ENCODE data around the gene FHL1. TPM values are rescaled to one million over a fixed set of nuclear protein-coding genes. Genes with fewer than 3 reads are reported as not detected.
A peak's percentile ranks its signal among the peaks of the same experiment; 100 is the strongest.
"Not testable (repeated sequence)": the region's sequence is repeated elsewhere in the genome, so short reads cannot be mapped to it uniquely, and the experiment has no call there.

The FHL1 gene
- total RNA-seq = 10 to 100 TPM; 17.7 to 20.5 TPM

DNA sequence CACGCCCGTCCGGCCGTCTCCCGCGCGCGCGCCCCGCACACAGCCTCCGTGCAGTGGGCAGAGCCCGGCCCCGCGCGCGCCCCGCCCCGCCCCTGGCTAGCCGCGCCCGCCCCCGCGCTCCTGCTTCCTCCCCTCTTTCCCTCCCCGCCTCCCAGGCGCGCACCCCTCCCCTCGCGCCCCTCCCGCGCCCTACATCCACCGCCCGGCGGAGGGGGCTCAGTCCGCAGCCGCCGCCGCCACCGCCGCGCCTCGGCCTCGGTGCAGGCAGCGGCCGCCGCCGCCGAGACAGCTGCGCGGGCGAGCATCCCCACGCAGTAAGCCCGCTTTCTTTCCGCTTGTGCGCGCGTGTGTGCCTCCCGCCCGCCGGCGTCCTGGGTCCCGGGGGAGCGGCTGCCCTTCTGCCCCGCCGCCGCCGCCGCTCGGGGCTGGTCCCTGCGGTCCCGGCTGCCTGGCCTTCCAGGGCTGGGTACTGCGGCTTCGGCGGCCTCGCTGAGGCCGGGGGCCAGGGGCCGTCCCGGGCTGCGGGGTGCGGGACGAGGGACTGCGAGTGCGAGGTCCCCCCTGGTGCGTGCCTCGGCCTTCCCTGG, at the start of gene FHL1:
TSS of gene FHL1 (plus strand) at position 219 of the 587 bp plus-strand sequence.
- DNase-seq = peak; percentile 54
- no peaks in the 10 kb centered on the region for H3K9me3 Mint-ChIP-seq
- peak within 1 kb of the TSS; percentile 32 for H3K27ac Mint-ChIP-seq
- H3K27me3 Mint-ChIP-seq (ENCODE audit: low read depth) = no peaks in the 10 kb centered on the region
- intact Hi-C loops (cut with micrococcal nuclease) = loop anchor here (2.0 to 5.0 kb wide), 5 partner anchors 77 to 349 kb away; partner anchors contain the start of genes HTATSF1, MMGT1 and SLC9A6
- peaks cover 26% of the 10 kb centered on the region for H3K4me1 Mint-ChIP-seq (ENCODE audit: low read depth)
- CTCF ChIA-PET = no interaction called here
- H3K36me3 Mint-ChIP-seq (ENCODE audit: low read depth) = no peaks in the 10 kb centered on the region
- peak within 1 kb of the TSS; percentile 74 for H3K4me3 Mint-ChIP-seq

DNA sequence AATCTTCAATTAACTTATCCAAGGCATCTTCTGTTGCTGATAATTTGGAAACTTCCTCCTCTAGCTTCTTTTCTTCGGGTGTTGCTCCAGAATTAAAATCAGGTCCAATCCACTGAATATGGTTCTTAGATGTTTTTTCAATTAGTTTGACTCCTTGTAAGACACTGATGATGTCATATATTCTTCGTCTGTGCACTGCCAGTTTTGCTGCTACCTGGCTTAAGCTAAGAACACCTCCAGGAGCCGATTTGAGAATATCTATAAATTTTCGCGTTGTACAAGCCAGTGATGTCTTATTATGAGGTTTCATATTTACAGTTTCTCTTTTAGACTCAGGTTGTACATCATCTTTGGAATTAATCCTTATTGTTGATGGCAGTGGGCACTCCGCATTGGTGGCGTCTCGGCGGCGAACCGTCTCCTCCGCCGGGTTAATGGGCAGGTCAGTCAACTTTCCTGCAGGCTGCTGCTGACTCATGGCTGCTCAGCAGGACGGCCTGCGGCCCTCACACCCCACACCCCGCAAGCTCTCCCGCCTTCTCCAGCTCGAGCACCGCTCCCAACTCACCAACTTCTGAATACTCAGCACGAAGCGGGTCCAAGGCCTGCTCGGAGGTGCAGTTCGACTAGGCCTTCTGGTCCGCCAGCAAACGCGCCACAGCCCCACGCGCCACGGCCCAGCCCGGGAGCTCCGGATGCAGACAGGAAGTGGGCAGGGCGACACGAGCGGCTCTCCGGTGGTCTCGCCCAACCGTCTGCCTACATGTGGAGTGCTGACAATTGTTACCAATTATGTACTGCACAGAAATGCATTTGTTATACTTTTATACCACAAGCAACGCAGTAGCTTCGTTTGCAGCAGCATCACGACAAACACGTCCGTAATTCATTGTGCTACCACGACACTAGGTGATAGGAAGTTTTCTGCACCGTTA, 49.2 kb upstream of the FHL1 start:
- CTCF ChIA-PET = no interaction called here
- H3K36me3 Mint-ChIP-seq (ENCODE audit: low read depth) = no peaks in the 10 kb centered on the region
- DNase-seq = no peak

DNA sequence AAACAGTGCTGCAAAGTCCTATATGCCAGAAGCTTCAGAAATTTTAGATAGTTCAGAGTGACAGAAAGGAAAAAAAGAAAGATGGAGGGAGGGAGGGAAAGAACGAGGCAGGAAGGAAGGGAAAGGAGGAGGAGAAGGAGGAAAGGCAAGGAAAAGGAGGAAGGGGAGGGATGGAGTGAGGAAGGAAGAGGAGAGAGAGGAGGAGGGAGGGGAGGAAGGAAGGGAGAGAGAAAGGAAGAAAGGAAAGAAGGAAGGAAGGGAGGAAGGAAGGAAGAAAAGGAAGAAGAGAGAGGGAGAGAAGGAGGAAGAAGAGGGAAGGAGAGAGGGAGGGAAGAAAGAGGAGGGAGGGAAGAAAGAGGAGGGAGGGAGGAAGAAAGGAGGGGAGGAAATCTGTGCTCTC, 42.4 kb upstream of the FHL1 start:
- H3K4me1 Mint-ChIP-seq (ENCODE audit: low read depth) = no peaks in the 10 kb centered on the region
- no peaks in the 10 kb centered on the region for H3K27me3 Mint-ChIP-seq (ENCODE audit: low read depth)
- no peaks in the 10 kb centered on the region for H3K36me3 Mint-ChIP-seq (ENCODE audit: low read depth)
- CTCF ChIA-PET = interaction anchor here (1.0 kb wide), 1 partner anchor 10 kb away, joined by 3 read pairs; no protein-coding TSS in a partner anchor
- intact Hi-C loops (cut with micrococcal nuclease) = no loop called here
- no peak for DNase-seq
- no peaks in the 10 kb centered on the region for H3K9me3 Mint-ChIP-seq
- H3K27ac Mint-ChIP-seq = no peak overlapping the region
- no peak overlapping the region for H3K4me3 Mint-ChIP-seq

More for the DNA sequence above, 49.2 kb upstream of the FHL1 start:
- Mint-ChIP-seq H3K27ac (no peak overlapping the region), H3K4me3 (no peak overlapping the region), H3K9me3 (no peaks in the 10 kb centered on the region), H3K4me1 (ENCODE audit: low read depth) (no peaks in the 10 kb centered on the region), H3K27me3 (ENCODE audit: low read depth) (no peaks in the 10 kb centered on the region)
- intact Hi-C loops (cut with micrococcal nuclease) = no loop called here

DNA sequence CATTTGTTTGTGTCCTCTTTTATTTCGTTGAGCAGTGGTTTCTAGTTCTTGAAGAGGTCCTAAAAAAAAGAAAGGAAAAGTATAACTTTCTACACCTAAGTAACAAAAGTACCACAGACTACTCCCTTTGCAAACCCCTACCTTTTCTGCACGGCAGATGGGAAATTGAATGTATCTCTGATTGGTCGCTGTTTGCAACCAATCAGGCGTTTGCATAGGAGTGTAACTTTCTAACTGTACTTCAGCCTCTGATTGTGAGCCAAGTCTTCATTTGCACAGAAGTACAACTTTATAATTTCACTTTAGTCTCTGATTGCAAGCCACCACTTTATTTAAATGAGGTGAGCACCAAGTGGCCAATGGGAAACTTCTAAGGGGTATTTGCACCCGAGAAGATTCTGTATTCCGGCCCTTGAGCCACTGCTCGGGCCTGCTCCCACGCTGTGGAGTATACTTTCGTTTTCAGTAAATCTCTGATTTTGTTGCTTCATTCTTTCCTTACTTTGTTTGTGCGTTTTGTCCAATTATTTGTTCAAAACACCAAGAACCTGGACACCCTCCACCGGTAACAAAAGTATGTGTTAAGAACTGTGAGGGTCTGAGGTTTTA, 40.3 kb upstream of the FHL1 start:
- CTCF ChIA-PET = no interaction called here

DNA sequence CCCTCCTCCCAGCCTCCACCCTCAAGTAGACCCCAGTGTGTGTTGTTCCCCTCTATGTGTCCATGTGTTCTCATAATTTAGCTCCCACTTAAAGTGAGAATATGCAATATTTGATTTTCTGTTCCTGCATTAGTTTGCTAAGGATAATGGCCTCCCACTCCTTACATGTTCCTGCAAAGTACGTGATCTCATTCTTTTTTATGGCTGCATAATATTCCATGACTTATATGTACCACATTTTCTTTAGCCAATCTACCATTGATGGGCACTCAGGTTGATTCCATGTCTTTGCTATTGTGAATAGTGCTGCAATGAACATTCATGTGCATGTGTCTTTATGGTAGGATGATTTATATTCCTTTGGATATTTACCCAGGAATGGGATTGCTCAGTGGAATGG, 38.4 kb upstream of the FHL1 start:
- H3K4me1 Mint-ChIP-seq (ENCODE audit: low read depth); DNase-seq; H3K9me3 Mint-ChIP-seq; H3K27me3 Mint-ChIP-seq (ENCODE audit: low read depth); H3K27ac Mint-ChIP-seq; intact Hi-C loops (cut with micrococcal nuclease); H3K36me3 Mint-ChIP-seq (ENCODE audit: low read depth); H3K4me3 Mint-ChIP-seq: not testable (repeated sequence)
- CTCF ChIA-PET = interaction anchor here (0.6 kb wide), 1 partner anchor 109 kb away, joined by 3 read pairs; no protein-coding TSS in a partner anchor

More for the DNA sequence above, 40.3 kb upstream of the FHL1 start:
- Mint-ChIP-seq H3K9me3 (no peaks in the 10 kb centered on the region), H3K27me3 (ENCODE audit: low read depth) (no peaks in the 10 kb centered on the region), H3K36me3 (ENCODE audit: low read depth) (no peaks in the 10 kb centered on the region), H3K4me1 (ENCODE audit: low read depth) (no peaks in the 10 kb centered on the region), H3K27ac (no peak overlapping the region), H3K4me3 (no peak overlapping the region)
- intact Hi-C loops (cut with micrococcal nuclease) = no loop called here
- no peak for DNase-seq

DNA sequence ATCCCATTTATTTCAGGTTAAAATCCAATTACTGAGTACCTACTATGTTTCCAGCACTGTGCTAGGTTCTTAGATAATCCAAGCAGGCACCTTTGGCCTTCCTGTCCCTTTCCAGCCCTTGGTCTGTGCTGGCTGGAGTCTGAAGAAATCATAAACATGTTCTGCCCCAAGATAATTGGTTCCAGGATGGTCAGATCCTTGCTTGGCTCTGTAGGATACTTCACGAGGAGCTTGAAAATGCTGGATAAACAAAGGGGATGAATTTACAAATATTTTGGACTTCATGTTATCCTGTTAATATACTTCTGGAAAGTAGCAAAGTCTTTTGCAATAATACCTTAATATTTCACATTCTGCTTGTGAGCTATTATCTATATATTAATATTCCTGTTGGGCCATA, 35.0 kb upstream of the FHL1 start:
- no peak overlapping the region for H3K4me3 Mint-ChIP-seq
- no peaks in the 10 kb centered on the region for H3K36me3 Mint-ChIP-seq (ENCODE audit: low read depth)
- CTCF ChIA-PET = no interaction called here
- H3K27ac Mint-ChIP-seq = no peak overlapping the region
- no peaks in the 10 kb centered on the region for H3K4me1 Mint-ChIP-seq (ENCODE audit: low read depth)
- no peak for DNase-seq
- no peaks in the 10 kb centered on the region for H3K27me3 Mint-ChIP-seq (ENCODE audit: low read depth)
- intact Hi-C loops (cut with micrococcal nuclease) = no loop called here
- H3K9me3 Mint-ChIP-seq = no peaks in the 10 kb centered on the region

DNA sequence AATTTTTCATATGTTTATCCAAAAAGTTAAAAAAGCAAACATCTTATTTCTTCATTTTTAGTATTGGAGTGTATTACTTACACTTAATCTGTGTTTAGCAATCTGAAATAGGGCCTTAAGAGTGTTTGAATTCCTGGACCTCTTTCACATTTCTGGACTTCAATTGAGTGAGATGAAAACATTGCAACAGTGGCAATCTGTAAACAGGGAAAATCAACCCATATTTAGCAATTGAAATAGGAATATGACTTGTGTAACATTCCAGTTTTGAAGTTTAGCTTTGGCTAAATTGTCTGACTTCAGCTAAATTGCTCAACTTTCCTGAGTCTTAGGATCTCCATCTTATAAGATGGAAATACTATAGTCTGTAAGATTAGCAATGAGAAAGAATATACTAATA, 34.6 kb upstream of the FHL1 start:
- CTCF ChIA-PET = no interaction called here
- no peaks in the 10 kb centered on the region for H3K4me1 Mint-ChIP-seq (ENCODE audit: low read depth)
- H3K27ac Mint-ChIP-seq = no peak overlapping the region
- H3K4me3 Mint-ChIP-seq = no peak overlapping the region
- no peaks in the 10 kb centered on the region for H3K9me3 Mint-ChIP-seq
- H3K36me3 Mint-ChIP-seq (ENCODE audit: low read depth) = no peaks in the 10 kb centered on the region
- intact Hi-C loops (cut with micrococcal nuclease) = no loop called here
- DNase-seq = no peak
- no peaks in the 10 kb centered on the region for H3K27me3 Mint-ChIP-seq (ENCODE audit: low read depth)

DNA sequence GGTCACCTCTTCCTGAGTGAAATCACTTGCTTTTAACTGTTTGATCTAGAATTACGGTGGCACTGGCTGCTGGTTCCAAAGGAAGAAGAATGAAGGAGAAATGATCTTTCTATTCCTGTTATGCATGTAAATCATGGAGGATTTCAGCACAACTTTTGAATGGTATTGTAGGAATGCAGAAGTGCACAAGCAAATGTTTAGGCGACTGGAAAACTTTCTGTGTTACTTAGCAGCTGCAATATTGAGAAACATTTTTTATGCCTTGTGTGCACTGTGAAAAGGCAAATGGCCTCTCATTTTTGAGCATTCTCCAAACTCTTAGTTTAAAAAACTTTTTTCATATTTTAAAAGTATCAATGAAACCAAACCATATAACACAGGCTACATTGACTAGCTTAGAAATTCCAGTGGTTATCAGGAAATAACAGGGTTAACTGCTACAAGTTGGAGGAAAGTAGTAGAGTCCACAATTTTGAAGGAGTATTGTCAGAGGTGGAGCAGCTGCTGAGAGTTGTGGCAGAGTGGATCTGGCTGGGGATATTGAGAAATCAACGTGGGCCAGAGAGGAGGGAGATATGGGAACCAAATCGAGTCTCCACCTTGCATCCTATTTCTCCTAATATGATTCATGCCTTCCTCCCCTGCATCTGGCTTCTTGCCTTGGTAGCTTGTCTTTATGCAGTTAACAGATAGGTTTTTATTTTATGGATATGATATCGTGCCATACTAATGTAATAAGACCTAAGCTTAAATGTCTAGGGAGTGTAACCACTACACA, 32.0 kb upstream of the FHL1 start:
- no peak for DNase-seq
- Mint-ChIP-seq H3K27ac (no peak overlapping the region), H3K9me3 (no peaks in the 10 kb centered on the region), H3K4me1 (ENCODE audit: low read depth) (no peaks in the 10 kb centered on the region), H3K36me3 (ENCODE audit: low read depth) (no peaks in the 10 kb centered on the region), H3K27me3 (ENCODE audit: low read depth) (no peaks in the 10 kb centered on the region), H3K4me3 (no peak overlapping the region)
- CTCF ChIA-PET = interaction anchor here (1.6 kb wide), 1 partner anchor 10 kb away, joined by 3 read pairs; no protein-coding TSS in a partner anchor
- intact Hi-C loops (cut with micrococcal nuclease) = no loop called here

DNA sequence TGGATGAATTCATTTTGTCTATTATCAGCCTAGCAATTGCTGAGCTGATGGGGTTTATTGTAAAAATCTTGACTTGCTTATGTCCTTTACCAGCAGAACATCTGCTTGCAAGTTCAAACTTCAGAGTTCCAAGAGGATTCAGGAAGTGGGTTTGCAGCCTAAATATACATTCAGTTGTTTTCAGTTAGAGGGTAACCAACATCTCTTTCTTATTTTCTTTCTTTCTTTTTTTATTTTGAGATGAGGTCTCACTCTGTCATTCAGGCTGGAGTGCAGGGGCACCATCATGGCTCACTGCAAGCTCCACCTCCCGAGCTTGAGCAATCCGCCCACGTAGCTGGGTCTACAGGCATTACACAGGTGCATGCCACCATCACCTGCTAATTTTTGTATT, 31.4 kb upstream of the FHL1 start:
- Mint-ChIP-seq H3K4me3 (no peak overlapping the region), H3K9me3 (no peaks in the 10 kb centered on the region), H3K4me1 (ENCODE audit: low read depth) (no peaks in the 10 kb centered on the region), H3K36me3 (ENCODE audit: low read depth) (no peaks in the 10 kb centered on the region), H3K27me3 (ENCODE audit: low read depth) (no peaks in the 10 kb centered on the region), H3K27ac (no peak overlapping the region)
- no peak for DNase-seq
- CTCF ChIA-PET = interaction anchor here (1.6 kb wide), 1 partner anchor 10 kb away, joined by 3 read pairs; no protein-coding TSS in a partner anchor
- intact Hi-C loops (cut with micrococcal nuclease) = no loop called here

DNA sequence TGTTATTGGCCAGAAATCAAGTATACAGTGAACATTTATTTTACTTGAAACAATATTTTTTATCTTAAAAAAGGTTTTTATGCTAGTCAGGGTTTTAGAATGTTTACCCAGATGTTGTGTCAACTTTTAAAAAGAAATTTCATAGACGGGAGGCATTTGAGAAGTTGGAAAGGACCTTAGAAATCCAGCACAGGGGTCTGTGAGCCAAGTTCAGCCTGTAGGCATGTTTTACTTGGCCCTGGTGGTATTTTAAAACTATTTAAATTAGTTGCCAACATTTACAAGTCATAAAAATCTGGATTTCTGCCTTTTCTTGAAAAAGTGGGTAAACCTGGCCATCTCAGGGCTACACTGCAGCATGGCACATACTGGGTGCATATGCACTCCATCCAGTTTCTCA, 25.5 kb upstream of the FHL1 start:
- no peak for DNase-seq
- H3K27ac Mint-ChIP-seq = no peak overlapping the region
- H3K9me3 Mint-ChIP-seq = no peaks in the 10 kb centered on the region
- CTCF ChIA-PET = no interaction called here
- no peaks in the 10 kb centered on the region for H3K4me1 Mint-ChIP-seq (ENCODE audit: low read depth)
- H3K4me3 Mint-ChIP-seq = no peak overlapping the region
- no peaks in the 10 kb centered on the region for H3K36me3 Mint-ChIP-seq (ENCODE audit: low read depth)
- no peaks in the 10 kb centered on the region for H3K27me3 Mint-ChIP-seq (ENCODE audit: low read depth)
- intact Hi-C loops (cut with micrococcal nuclease) = no loop called here

DNA sequence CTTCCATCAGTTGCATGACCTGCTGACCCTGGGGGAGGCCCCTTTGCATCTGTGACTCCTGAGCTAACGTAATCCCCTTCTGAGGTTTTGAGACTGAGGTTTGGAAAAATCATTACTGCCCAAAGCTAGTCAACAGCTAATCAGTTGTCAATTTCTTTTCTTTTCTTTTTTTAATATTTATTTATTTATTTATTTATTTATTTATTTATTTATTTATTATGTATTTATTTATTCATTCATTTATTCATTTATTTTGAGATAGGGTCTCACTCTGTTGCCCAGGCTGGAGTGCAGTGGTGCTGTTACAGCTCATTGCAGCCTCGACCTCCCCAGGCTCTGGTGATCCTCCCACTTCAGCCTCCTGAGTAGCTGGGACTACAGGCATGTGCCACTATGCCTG, 25.1 kb upstream of the FHL1 start:
- peaks cover under 1% of the 10 kb centered on the region for H3K4me1 Mint-ChIP-seq (ENCODE audit: low read depth)
- DNase-seq = no peak
- no peaks in the 10 kb centered on the region for H3K27me3 Mint-ChIP-seq (ENCODE audit: low read depth)
- intact Hi-C loops (cut with micrococcal nuclease) = no loop called here
- no peak overlapping the region for H3K4me3 Mint-ChIP-seq
- H3K36me3 Mint-ChIP-seq (ENCODE audit: low read depth) = no peaks in the 10 kb centered on the region
- no peaks in the 10 kb centered on the region for H3K9me3 Mint-ChIP-seq
- CTCF ChIA-PET = no interaction called here
- H3K27ac Mint-ChIP-seq = no peak overlapping the region

DNA sequence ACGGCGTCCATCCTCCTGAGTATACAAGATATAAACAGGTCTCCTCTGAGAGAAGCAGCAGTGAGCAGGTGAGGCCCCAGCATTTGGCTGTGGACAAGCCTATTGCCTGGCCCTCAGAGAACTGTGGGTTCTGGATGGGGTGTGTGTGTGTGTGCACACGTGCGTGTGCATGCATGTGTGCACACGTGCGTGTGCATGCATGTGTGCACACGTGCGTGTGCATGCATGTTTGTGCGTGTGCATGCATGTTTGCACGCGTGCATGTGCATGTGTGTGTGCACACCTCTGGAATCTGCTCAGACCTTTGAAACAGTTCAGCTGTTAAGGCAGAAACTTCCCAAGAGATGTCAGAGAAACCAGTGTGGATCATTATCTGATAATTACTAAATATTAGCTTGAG, 22.2 kb upstream of the FHL1 start:
- CTCF ChIA-PET = no interaction called here
- Mint-ChIP-seq H3K27me3 (ENCODE audit: low read depth) (no peaks in the 10 kb centered on the region), H3K36me3 (ENCODE audit: low read depth) (no peaks in the 10 kb centered on the region), H3K9me3 (peaks cover 2% of the 10 kb centered on the region), H3K27ac (no peak overlapping the region), H3K4me1 (ENCODE audit: low read depth) (peaks cover 4% of the 10 kb centered on the region), H3K4me3 (no peak overlapping the region)
- DNase-seq = no peak
- intact Hi-C loops (cut with micrococcal nuclease) = no loop called here

Measured in activated naive CD4-positive, alpha-beta T cell treated with anti-CD3 and anti-CD28 coated beads for 36 hours (primary cell).